Measurements from ENCODE around the gene BCL6B.

Gene BCL6B

GRCh38 chr17:7019367-7019766 is 3.5 kb upstream of the BCL6B start:
- H3K27me3 ChIP-seq (ENCODE audit: control insufficient read depth in 1 of 2, insufficient read depth in 2 of 2, low read length in 2 of 2), result no peaks in the 10 kb centered on the region
- peaks cover 0 to 5% of the 10 kb centered on the region in 2 donors for H3K36me3 ChIP-seq (ENCODE audit: control insufficient read depth in 1 of 2, insufficient read depth in 2 of 2, low read length in 2 of 2)
- peak overlapping the region; percentile 51 for H3K27ac ChIP-seq (ENCODE audit: low read depth, low read length)
- no peaks in the 10 kb centered on the region for H3K9me3 ChIP-seq (ENCODE audit: control insufficient read depth in 1 of 2, low read length in 2 of 2)
- peak overlapping the region; percentile 15 to 57 for H3K9ac ChIP-seq (ENCODE audit: low read depth in 1 of 2, low read length in 2 of 2)
- peaks cover 36 to 38% of the 10 kb centered on the region in 2 donors for H3K4me1 ChIP-seq (ENCODE audit: control insufficient read depth in 1 of 2, insufficient read depth in 2 of 2, low read length in 2 of 2)
- peak overlapping the region; percentile 48 to 59 for H3K4me3 ChIP-seq (ENCODE audit: low read depth in 1 of 2, low read length in 2 of 2)

DNA sequence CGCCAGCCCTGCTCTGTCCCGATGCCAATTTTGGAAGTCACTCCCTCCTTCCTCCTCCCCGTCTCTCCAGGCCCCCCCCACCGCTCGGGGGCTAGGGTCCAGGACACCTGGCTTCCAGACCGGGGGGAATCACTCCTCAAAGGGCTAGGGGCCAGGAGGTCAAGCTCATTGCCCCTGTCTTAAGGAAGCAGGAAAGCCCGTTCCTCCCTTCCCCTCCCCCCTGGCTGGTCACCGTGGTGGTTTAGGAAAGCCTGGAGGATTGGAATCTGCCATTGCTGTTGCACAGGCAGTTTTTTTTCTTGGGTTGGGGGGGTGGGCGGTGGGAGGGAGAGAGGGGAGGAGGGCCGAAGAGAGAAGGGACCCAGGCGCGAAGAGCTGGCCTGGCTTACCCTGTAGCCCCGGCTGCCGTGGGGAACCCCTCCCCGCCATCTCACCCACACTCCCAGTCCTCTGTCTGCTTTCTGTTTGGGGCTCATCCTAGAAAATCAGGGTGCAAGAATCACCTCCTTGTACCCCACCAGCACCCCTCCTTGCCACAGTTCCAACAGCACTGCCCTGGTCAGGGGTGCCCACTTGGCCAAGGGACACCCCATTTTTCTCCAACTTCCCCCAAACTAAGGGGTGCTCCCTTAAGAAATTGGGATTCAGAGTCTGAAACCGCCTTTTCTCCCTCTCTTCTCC is 2.9 kb upstream of the BCL6B start:
- peak overlapping the region; percentile 15 to 57 for H3K9ac ChIP-seq (ENCODE audit: low read depth in 1 of 2, low read length in 2 of 2)
- H3K9me3 ChIP-seq (ENCODE audit: control insufficient read depth in 1 of 2, low read length in 2 of 2), result no peaks in the 10 kb centered on the region
- peak overlapping the region; percentile 37 for H3K27ac ChIP-seq (ENCODE audit: low read depth, low read length)
- H3K36me3 ChIP-seq (ENCODE audit: control insufficient read depth in 1 of 2, insufficient read depth in 2 of 2, low read length in 2 of 2), result peaks cover 0 to 5% of the 10 kb centered on the region in 2 donors
- peak overlapping the region; percentile 48 to 59 for H3K4me3 ChIP-seq (ENCODE audit: low read depth in 1 of 2, low read length in 2 of 2)
- H3K4me1 ChIP-seq (ENCODE audit: control insufficient read depth in 1 of 2, insufficient read depth in 2 of 2, low read length in 2 of 2), result peaks cover 36 to 38% of the 10 kb centered on the region in 2 donors
- no peaks in the 10 kb centered on the region for H3K27me3 ChIP-seq (ENCODE audit: control insufficient read depth in 1 of 2, insufficient read depth in 2 of 2, low read length in 2 of 2)

- Histone ChIP-seq H3K4me1 (ENCODE audit: control insufficient read depth in 1 of 2, insufficient read depth in 2 of 2, low read length in 2 of 2) (peaks cover 27 to 30% of the 10 kb centered on the region in 2 donors), H3K9me3 (ENCODE audit: control insufficient read depth in 1 of 2, low read length in 2 of 2) (no peaks in the 10 kb centered on the region), H3K27me3 (ENCODE audit: control insufficient read depth in 1 of 2, insufficient read depth in 2 of 2, low read length in 2 of 2) (no peaks in the 10 kb centered on the region), H3K9ac (ENCODE audit: low read depth in 1 of 2, low read length in 2 of 2) (peak overlapping the region in 1 of 2 donors; percentile 69), H3K36me3 (ENCODE audit: control insufficient read depth in 1 of 2, insufficient read depth in 2 of 2, low read length in 2 of 2) (peaks cover 0 to 5% of the 10 kb centered on the region in 2 donors), H3K27ac (ENCODE audit: low read depth, low read length) (no peak overlapping the region), H3K4me3 (ENCODE audit: low read depth in 1 of 2, low read length in 2 of 2) (peak overlapping the region in 1 of 2 donors; percentile 50)
Observed at GRCh38 chr17:7020894-7021664, 1.8 kb upstream of the BCL6B start.

- peak overlapping the region; percentile 61 for H3K27ac ChIP-seq (ENCODE audit: low read depth, low read length)
- H3K27me3 ChIP-seq (ENCODE audit: control insufficient read depth in 1 of 2, insufficient read depth in 2 of 2, low read length in 2 of 2), result no peaks in the 10 kb centered on the region
- H3K4me1 ChIP-seq (ENCODE audit: control insufficient read depth in 1 of 2, insufficient read depth in 2 of 2, low read length in 2 of 2), result peaks cover 21 to 24% of the 10 kb centered on the region in 2 donors
- H3K9ac ChIP-seq (ENCODE audit: low read depth in 1 of 2, low read length in 2 of 2), result peak overlapping the region; percentile 49 to 69
- H3K4me3 ChIP-seq (ENCODE audit: low read depth in 1 of 2, low read length in 2 of 2), result peak overlapping the region; percentile 49 to 50
- H3K9me3 ChIP-seq (ENCODE audit: control insufficient read depth in 1 of 2, low read length in 2 of 2), result no peaks in the 10 kb centered on the region
- peaks cover 0 to 5% of the 10 kb centered on the region in 2 donors for H3K36me3 ChIP-seq (ENCODE audit: control insufficient read depth in 1 of 2, insufficient read depth in 2 of 2, low read length in 2 of 2)
Observed at GRCh38 chr17:7021993-7022778, 664 bp upstream of the BCL6B start.

GRCh38 chr17:7023576-7024401 is 939 bp downstream of the BCL6B start:
- Histone ChIP-seq H3K27me3 (ENCODE audit: control insufficient read depth in 1 of 2, insufficient read depth in 2 of 2, low read length in 2 of 2) (no peaks in the 10 kb centered on the region), H3K4me1 (ENCODE audit: control insufficient read depth in 1 of 2, insufficient read depth in 2 of 2, low read length in 2 of 2) (peaks cover 13 to 20% of the 10 kb centered on the region in 2 donors), H3K4me3 (ENCODE audit: low read depth in 1 of 2, low read length in 2 of 2) (peak overlapping the region; percentile 49 to 65), H3K9me3 (ENCODE audit: control insufficient read depth in 1 of 2, low read length in 2 of 2) (no peaks in the 10 kb centered on the region), H3K36me3 (ENCODE audit: control insufficient read depth in 1 of 2, insufficient read depth in 2 of 2, low read length in 2 of 2) (no peaks in the 10 kb centered on the region), H3K9ac (ENCODE audit: low read depth in 1 of 2, low read length in 2 of 2) (peak overlapping the region; percentile 49 to 70), H3K27ac (ENCODE audit: low read depth, low read length) (peak overlapping the region; percentile 72)

DNA sequence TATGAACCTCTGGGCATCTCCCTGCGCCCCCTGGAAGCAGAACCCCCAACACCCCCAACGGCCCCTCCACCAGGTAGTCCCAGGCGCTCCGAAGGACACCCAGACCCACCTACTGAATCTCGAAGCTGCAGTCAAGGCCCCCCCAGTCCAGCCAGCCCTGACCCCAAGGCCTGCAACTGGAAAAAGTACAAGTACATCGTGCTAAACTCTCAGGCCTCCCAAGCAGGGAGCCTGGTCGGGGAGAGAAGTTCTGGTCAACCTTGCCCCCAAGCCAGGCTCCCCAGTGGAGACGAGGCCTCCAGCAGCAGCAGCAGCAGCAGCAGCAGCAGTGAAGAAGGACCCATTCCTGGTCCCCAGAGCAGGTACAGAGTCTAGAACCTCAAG is 1.5 kb downstream of the BCL6B start:
- no peaks in the 10 kb centered on the region for H3K9me3 ChIP-seq (ENCODE audit: control insufficient read depth in 1 of 2, low read length in 2 of 2)
- no peaks in the 10 kb centered on the region for H3K27me3 ChIP-seq (ENCODE audit: control insufficient read depth in 1 of 2, insufficient read depth in 2 of 2, low read length in 2 of 2)
- peaks cover 13 to 20% of the 10 kb centered on the region in 2 donors for H3K4me1 ChIP-seq (ENCODE audit: control insufficient read depth in 1 of 2, insufficient read depth in 2 of 2, low read length in 2 of 2)
- H3K4me3 ChIP-seq (ENCODE audit: low read depth in 1 of 2, low read length in 2 of 2), result no peak overlapping the region
- no peak overlapping the region for H3K27ac ChIP-seq (ENCODE audit: low read depth, low read length)
- H3K9ac ChIP-seq (ENCODE audit: low read depth in 1 of 2, low read length in 2 of 2), result no peak overlapping the region
- H3K36me3 ChIP-seq (ENCODE audit: control insufficient read depth in 1 of 2, insufficient read depth in 2 of 2, low read length in 2 of 2), result no peaks in the 10 kb centered on the region

- no peak overlapping the region for H3K27ac ChIP-seq (ENCODE audit: low read depth, low read length)
- no peaks in the 10 kb centered on the region for H3K9me3 ChIP-seq (ENCODE audit: control insufficient read depth in 1 of 2, low read length in 2 of 2)
- H3K4me1 ChIP-seq (ENCODE audit: control insufficient read depth in 1 of 2, insufficient read depth in 2 of 2, low read length in 2 of 2), result peaks cover 13 to 23% of the 10 kb centered on the region in 2 donors
- H3K4me3 ChIP-seq (ENCODE audit: low read depth in 1 of 2, low read length in 2 of 2), result no peak overlapping the region
- H3K27me3 ChIP-seq (ENCODE audit: control insufficient read depth in 1 of 2, insufficient read depth in 2 of 2, low read length in 2 of 2), result no peaks in the 10 kb centered on the region
- no peak overlapping the region for H3K9ac ChIP-seq (ENCODE audit: low read depth in 1 of 2, low read length in 2 of 2)
- H3K36me3 ChIP-seq (ENCODE audit: control insufficient read depth in 1 of 2, insufficient read depth in 2 of 2, low read length in 2 of 2), result no peaks in the 10 kb centered on the region
Observed at GRCh38 chr17:7025245-7025644, 2.4 kb downstream of the BCL6B start.

DNA sequence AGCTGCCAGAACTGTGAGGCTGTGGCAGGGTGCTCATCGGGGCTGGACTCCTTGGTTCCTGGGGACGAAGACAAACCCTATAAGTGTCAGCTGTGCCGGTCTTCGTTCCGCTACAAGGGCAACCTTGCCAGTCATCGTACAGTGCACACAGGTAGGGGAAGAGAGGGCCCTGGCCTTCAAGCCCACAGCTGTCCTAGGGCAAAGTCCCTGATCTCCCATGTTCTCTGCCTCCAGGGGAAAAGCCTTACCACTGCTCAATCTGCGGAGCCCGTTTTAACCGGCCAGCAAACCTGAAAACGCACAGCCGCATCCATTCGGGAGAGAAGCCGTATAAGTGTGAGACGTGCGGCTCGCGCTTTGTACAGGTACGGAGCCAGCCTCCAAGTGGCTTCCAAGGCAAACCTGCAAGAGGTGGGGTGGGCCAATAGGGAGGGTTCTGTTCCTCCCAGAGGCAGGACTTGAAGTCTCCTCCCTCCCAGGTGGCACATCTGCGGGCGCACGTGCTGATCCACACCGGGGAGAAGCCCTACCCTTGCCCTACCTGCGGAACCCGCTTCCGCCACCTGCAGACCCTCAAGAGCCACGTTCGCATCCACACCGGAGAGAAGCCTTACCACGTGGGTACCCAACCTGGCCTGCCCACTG is 3.7 kb downstream of the BCL6B start:
- peaks cover 11 to 20% of the 10 kb centered on the region in 2 donors for H3K4me1 ChIP-seq (ENCODE audit: control insufficient read depth in 1 of 2, insufficient read depth in 2 of 2, low read length in 2 of 2)
- no peaks in the 10 kb centered on the region for H3K9me3 ChIP-seq (ENCODE audit: control insufficient read depth in 1 of 2, low read length in 2 of 2)
- no peaks in the 10 kb centered on the region for H3K27me3 ChIP-seq (ENCODE audit: control insufficient read depth in 1 of 2, insufficient read depth in 2 of 2, low read length in 2 of 2)
- no peak overlapping the region for H3K27ac ChIP-seq (ENCODE audit: low read depth, low read length)
- no peak overlapping the region for H3K9ac ChIP-seq (ENCODE audit: low read depth in 1 of 2, low read length in 2 of 2)
- no peaks in the 10 kb centered on the region for H3K36me3 ChIP-seq (ENCODE audit: control insufficient read depth in 1 of 2, insufficient read depth in 2 of 2, low read length in 2 of 2)
- no peak overlapping the region for H3K4me3 ChIP-seq (ENCODE audit: low read depth in 1 of 2, low read length in 2 of 2)

DNA sequence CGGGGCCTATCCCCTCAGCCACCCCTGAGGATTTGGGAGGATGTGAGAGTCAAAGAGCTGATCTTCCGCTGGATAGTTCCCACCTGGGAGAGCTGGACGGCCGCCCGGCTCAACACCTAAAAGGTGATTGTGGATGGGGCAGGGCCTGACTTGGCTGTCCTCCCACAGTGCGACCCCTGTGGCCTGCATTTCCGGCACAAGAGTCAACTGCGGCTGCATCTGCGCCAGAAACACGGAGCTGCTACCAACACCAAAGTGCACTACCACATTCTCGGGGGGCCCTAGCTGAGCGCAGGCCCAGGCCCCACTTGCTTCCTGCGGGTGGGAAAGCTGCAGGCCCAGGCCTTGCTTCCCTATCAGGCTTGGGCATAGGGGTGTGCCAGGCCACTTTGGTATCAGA is 4.5 kb downstream of the BCL6B start:
- no peaks in the 10 kb centered on the region for H3K9me3 ChIP-seq (ENCODE audit: control insufficient read depth in 1 of 2, low read length in 2 of 2)
- no peak overlapping the region for H3K9ac ChIP-seq (ENCODE audit: low read depth in 1 of 2, low read length in 2 of 2)
- H3K27me3 ChIP-seq (ENCODE audit: control insufficient read depth in 1 of 2, insufficient read depth in 2 of 2, low read length in 2 of 2), result no peaks in the 10 kb centered on the region
- H3K4me1 ChIP-seq (ENCODE audit: control insufficient read depth in 1 of 2, insufficient read depth in 2 of 2, low read length in 2 of 2), result peaks cover 5 to 13% of the 10 kb centered on the region in 2 donors
- no peak overlapping the region for H3K4me3 ChIP-seq (ENCODE audit: low read depth in 1 of 2, low read length in 2 of 2)
- no peaks in the 10 kb centered on the region for H3K36me3 ChIP-seq (ENCODE audit: control insufficient read depth in 1 of 2, insufficient read depth in 2 of 2, low read length in 2 of 2)
- H3K27ac ChIP-seq (ENCODE audit: low read depth, low read length), result no peak overlapping the region
